HG03025 (cell line): ENCODE results near the gene TMEM266.

ENCODE experiments used
- ATAC-seq: cut with Tn5 transposase; IDR thresholded peaks from one replicate; pipeline ENCODE4 v1.9.1; 2021; ENCODE audit warnings: mild to moderate bottlenecking, moderate library complexity; ENCODE audit not compliant: unreplicated experiment, low FRiP score

The TMEM266 gene

GRCh38 chr15:76118767-76119166 lies 59.0 kb downstream of the TMEM266 start:
- no peak for ATAC-seq

GRCh38 chr15:76123031-76123430 lies 63.2 kb downstream of the TMEM266 start:
- ATAC-seq, result no peak

- no peak for ATAC-seq
Measured at GRCh38 chr15:76127169-76127568, 67.4 kb downstream of the TMEM266 start.

- no peak for ATAC-seq
Measured at GRCh38 chr15:76127880-76128279, 68.1 kb downstream of the TMEM266 start.

GRCh38 chr15:76134537-76134936 lies 74.8 kb downstream of the TMEM266 start:
- ATAC-seq, result no peak

- ATAC-seq, result no peak
Measured at GRCh38 chr15:76135516-76135915, 75.7 kb downstream of the TMEM266 start.

GRCh38 chr15:76138436-76138835 lies 78.7 kb downstream of the TMEM266 start:
- no peak for ATAC-seq

- ATAC-seq, result no peak
Measured at GRCh38 chr15:76139368-76140073, 79.7 kb downstream of the TMEM266 start.

GRCh38 chr15:76140074-76140464 lies 80.3 kb downstream of the TMEM266 start:
- ATAC-seq, result no peak

- no peak for ATAC-seq
Measured at GRCh38 chr15:76146812-76147211, 87.0 kb downstream of the TMEM266 start.

GRCh38 chr15:76147906-76148570 lies 88.3 kb downstream of the TMEM266 start:
- no peak for ATAC-seq

- no peak for ATAC-seq
Measured at GRCh38 chr15:76149291-76149915, 89.6 kb downstream of the TMEM266 start.

GRCh38 chr15:76150513-76150912 lies 90.7 kb downstream of the TMEM266 start:
- ATAC-seq, result no peak

- ATAC-seq, result peak; percentile 79
Measured at GRCh38 chr15:76150971-76151598, 91.3 kb downstream of the TMEM266 start.

- ATAC-seq, result no peak
Measured at GRCh38 chr15:76151599-76151974, 91.8 kb downstream of the TMEM266 start.

GRCh38 chr15:76152197-76152596 lies 92.4 kb downstream of the TMEM266 start:
- no peak for ATAC-seq

GRCh38 chr15:76153241-76154197 lies 93.7 kb downstream of the TMEM266 start:
- no peak for ATAC-seq

GRCh38 chr15:76155731-76156130 lies 95.9 kb downstream of the TMEM266 start:
- ATAC-seq, result no peak

GRCh38 chr15:76158226-76158625 lies 98.4 kb downstream of the TMEM266 start:
- no peak for ATAC-seq

- no peak for ATAC-seq
Measured at GRCh38 chr15:76158815-76159214, 99.0 kb downstream of the TMEM266 start.
